GM23248 (cell line): Measurements from ENCODE around the gene IP6K1. TPM values are rescaled to one million over a fixed set of nuclear protein-coding genes. Genes with fewer than 3 reads are reported as not detected.

ENCODE experiments used
- DNase-seq: peaks from one replicate; pipeline ENCODE4 v3.0.0-alpha.2; 2015
- H2AFZ ChIP-seq: fragments of 200-600 bp; sonication (generic); 2 replicates; pipeline ENCODE4 v1.6.1; 2016; ENCODE audit warnings: antibody characterized with exemption
- H3F3A ChIP-seq: fragments of 200-600 bp; sonication (generic); 2 replicates; pipeline ENCODE4 v1.6.1; 2016; ENCODE audit warnings: mild to moderate bottlenecking, antibody characterized with exemption, mixed run types; ENCODE audit not compliant: insufficient read depth
- H3K27ac ChIP-seq: fragments of 200-600 bp; sonication (generic); 2 replicates; pipeline ENCODE4 v1.5.1; 2016; ENCODE audit warnings: mild to moderate bottlenecking
- H3K27me3 ChIP-seq: fragments of 200-600 bp; sonication (generic); replicated peaks from 2 replicates; pipeline ENCODE4 v1.6.1; 2016; ENCODE audit warnings: mild to moderate bottlenecking; ENCODE audit not compliant: insufficient read depth
- H3K36me3 ChIP-seq: fragments of 200-600 bp; sonication (generic); 2 replicates; pipeline ENCODE4 v1.6.1; 2016; ENCODE audit warnings: low read depth, mild to moderate bottlenecking
- H3K4me1 ChIP-seq: fragments of 200-600 bp; sonication (generic); 2 replicates; pipeline ENCODE4 v1.6.1; 2016; ENCODE audit warnings: mild to moderate bottlenecking; ENCODE audit not compliant: insufficient read depth
- H3K4me2 ChIP-seq: fragments of 200-600 bp; sonication (generic); one replicate; pipeline ENCODE4 v1.6.1; 2016; ENCODE audit warnings: mild to moderate bottlenecking; ENCODE audit not compliant: unreplicated experiment
- H3K4me3 ChIP-seq: fragments of 200-600 bp; sonication (generic); 2 replicates; pipeline ENCODE4 v1.5.1; 2016; ENCODE audit warnings: mild to moderate bottlenecking
- H3K79me2 ChIP-seq: fragments of 200-600 bp; sonication (generic); 2 replicates; pipeline ENCODE4 v1.6.1; 2016; ENCODE audit warnings: mild to moderate bottlenecking; ENCODE audit not compliant: insufficient read depth
- H3K9ac ChIP-seq: fragments of 200-600 bp; sonication (generic); 2 replicates; pipeline ENCODE4 v1.6.1; 2016; ENCODE audit warnings: mild to moderate bottlenecking
- H3K9me2 ChIP-seq: fragments of 200-600 bp; sonication (generic); 2 replicates; pipeline ENCODE4 v1.6.1; 2016; ENCODE audit warnings: mixed run types, mild to moderate bottlenecking, moderate library complexity; ENCODE audit not compliant: insufficient read depth
- H3K9me3 ChIP-seq: fragments of 200-600 bp; sonication (generic); one replicate; pipeline ENCODE4 v1.6.1; 2017; ENCODE audit warnings: low read depth
- H4K20me1 ChIP-seq: fragments of 200-600 bp; sonication (generic); 2 replicates; pipeline ENCODE4 v1.6.0; 2016; ENCODE audit not compliant: insufficient read depth
- EZH2 ChIP-seq: fragments of 200-600 bp; sonication (generic); IDR thresholded peaks from 2 replicates; pipeline ENCODE4 v1.6.1; 2018; ENCODE audit warnings: antibody characterized with exemption, mild to moderate bottlenecking; ENCODE audit not compliant: insufficient read depth, poor library complexity, severe bottlenecking
- EZH2phosphoT487 ChIP-seq: fragments of 200-600 bp; sonication (generic); IDR thresholded peaks from 2 replicates; pipeline ENCODE4 v1.6.1; 2018; ENCODE audit warnings: antibody characterized with exemption, moderate library complexity, mild to moderate bottlenecking, low read depth; ENCODE audit not compliant: insufficient read depth
- WGBS, 2 experiments: methylation state at CpG; one replicate each; pipeline ENCODE4 v1.1.6; 2015 to 2017; ENCODE audit warnings: low lambda C conversion rate in 2 of 2, low coverage in 1 of 2; ENCODE audit errors: missing lambda C conversion rate in 2 of 2; 5-methylcytosine and 5-hydroxymethylcytosine counted together
- in situ Hi-C: fragments of 300-500 bp; cut with MboI; formaldehyde crosslinking; loops from 2 replicates; pipeline ENCODE4 v1.15.0; 2020
- polyA plus RNA-seq: library from polyadenylated mRNA; unstranded; fragments of >200 nt; fragmentation: Nextera tagmentation; extraction: Ambion mirVana; gene quantifications from 2 replicates; pipeline ENCODE4 v1.2.1, GENCODE V29; 2016
- total RNA-seq: library from RNA; depleted of rRNA; stranded (reverse); fragments of >200 nt; shearing (Covaris generic); gene quantifications from 2 replicates; pipeline ENCODE4 v1.2.3, GENCODE V29; 2014

The IP6K1 gene
- total and polyA plus RNA-seq, 2 experiments from 2014 or later = 18.7 to 27.2 TPM

- Histone ChIP-seq H2AFZ (no peak overlapping the region), H4K20me1 (no peaks in the 10 kb centered on the region), H3K36me3 (0 out of 2 replicates have a peak, but pooled peaks cover 6% of the 10 kb centered on the region), H3K27ac (no peak overlapping the region), H3K9ac (no peak overlapping the region), H3K27me3 (no peaks in the 10 kb centered on the region), H3K4me2 (no peak overlapping the region), H3K79me2 (peaks cover 99% of the 10 kb centered on the region), H3K4me1 (no peaks in the 10 kb centered on the region; the same call in 1 of the 2 replicates), H3F3A (0 out of 2 replicates have a peak, but pooled peaks cover 13% of the 10 kb centered on the region), H3K4me3 (no peak overlapping the region), H3K9me2 (no peaks in the 10 kb centered on the region), H3K9me3 (no peaks in the 10 kb centered on the region)
- no peak for DNase-seq
- 88 to 92% methylated on average over 2 of the region's 2 CpGs for WGBS, 2 experiments
- TF ChIP-seq EZH2 (no peak), EZH2phosphoT487 (no peak)
- in situ Hi-C loops = no loop called here
These were observed 13.6 kb downstream of the IP6K1 start for GRCh38 chr3:49772703-49773102.

GRCh38 chr3:49771340-49771938, 14.9 kb downstream of the IP6K1 start:
- no peaks in the 10 kb centered on the region for H3K9me3 ChIP-seq
- H3K4me2 ChIP-seq = no peak overlapping the region
- no peaks in the 10 kb centered on the region; the same call in 1 of the 2 replicates for H3K4me1 ChIP-seq
- no peaks in the 10 kb centered on the region for H3K27me3 ChIP-seq
- 0 out of 2 replicates have a peak, but pooled peaks cover 6% of the 10 kb centered on the region for H3K36me3 ChIP-seq
- in situ Hi-C loops = no loop called here
- 14 to 24% methylated on average over 1 of the region's 1 CpG for WGBS, 2 experiments
- 0 out of 2 replicates have a peak, but pooled peaks cover 13% of the 10 kb centered on the region for H3F3A ChIP-seq
- no peak overlapping the region for H2AFZ ChIP-seq
- no peak overlapping the region for H3K9ac ChIP-seq
- peaks cover 99% of the 10 kb centered on the region for H3K79me2 ChIP-seq
- no peaks in the 10 kb centered on the region for H4K20me1 ChIP-seq
- H3K4me3 ChIP-seq = no peak overlapping the region
- H3K27ac ChIP-seq = no peak overlapping the region
- DNase-seq = no peak
- H3K9me2 ChIP-seq = no peaks in the 10 kb centered on the region
- no peak for TF ChIP-seq EZH2phosphoT487

GRCh38 chr3:49769926-49770325, 16.4 kb downstream of the IP6K1 start:
- Histone ChIP-seq H3K9me3 (no peaks in the 10 kb centered on the region), H3F3A (0 out of 2 replicates have a peak, but pooled peaks cover 9% of the 10 kb centered on the region), H3K4me3 (no peak overlapping the region), H4K20me1 (no peaks in the 10 kb centered on the region), H3K27ac (no peak overlapping the region), H3K79me2 (peaks cover 99% of the 10 kb centered on the region), H3K36me3 (no peaks in the 10 kb centered on the region), H3K4me2 (no peak overlapping the region), H3K27me3 (no peaks in the 10 kb centered on the region), H2AFZ (no peak overlapping the region), H3K9ac (no peak overlapping the region), H3K9me2 (no peaks in the 10 kb centered on the region), H3K4me1 (no peaks in the 10 kb centered on the region; the same call in 1 of the 2 replicates)
- in situ Hi-C loops = no loop called here
- DNase-seq = no peak
- no peak for TF ChIP-seq EZH2
- no peak for TF ChIP-seq EZH2phosphoT487

- Histone ChIP-seq H3K9me3 (no peaks in the 10 kb centered on the region), H3K4me1 (no peaks in the 10 kb centered on the region; the same call in 1 of the 2 replicates), H3K79me2 (peaks cover 99% of the 10 kb centered on the region), H4K20me1 (no peaks in the 10 kb centered on the region), H3K27ac (no peak overlapping the region), H2AFZ (no peak overlapping the region), H3K9me2 (no peaks in the 10 kb centered on the region), H3K4me2 (no peak overlapping the region), H3K36me3 (no peaks in the 10 kb centered on the region), H3K27me3 (no peaks in the 10 kb centered on the region), H3K4me3 (no peak overlapping the region), H3F3A (0 out of 2 replicates have a peak, but pooled peaks cover 4% of the 10 kb centered on the region), H3K9ac (no peak overlapping the region)
- in situ Hi-C loops = no loop called here
- no peak for TF ChIP-seq EZH2
- no peak for TF ChIP-seq EZH2phosphoT487
- WGBS, 2 experiments = 95 to 100% methylated on average over 3 of the region's 3 CpGs
- DNase-seq = no peak
These were observed 16.9 kb downstream of the IP6K1 start for GRCh38 chr3:49769286-49769915.

- Histone ChIP-seq H3K9me3 (no peaks in the 10 kb centered on the region), H3K4me2 (no peak overlapping the region), H2AFZ (no peak overlapping the region), H3K9me2 (no peaks in the 10 kb centered on the region), H3K4me1 (no peaks in the 10 kb centered on the region), H3K27me3 (no peaks in the 10 kb centered on the region), H3F3A (no peaks in the 10 kb centered on the region), H3K36me3 (no peaks in the 10 kb centered on the region), H4K20me1 (peaks cover 3% of the 10 kb centered on the region; the same call in 1 of the 2 replicates), H3K9ac (no peak overlapping the region), H3K4me3 (no peak overlapping the region), H3K79me2 (peaks cover 100% of the 10 kb centered on the region), H3K27ac (no peak overlapping the region)
- in situ Hi-C loops = no loop called here
- DNase-seq = no peak
- WGBS, 2 experiments = 88 to 91% methylated on average over 4 of the region's 4 CpGs
- no peak for TF ChIP-seq EZH2phosphoT487
- TF ChIP-seq EZH2 = no peak
These were observed 22.4 kb downstream of the IP6K1 start for GRCh38 chr3:49763981-49764380.
